Hypothalamus (tissue), 51 donors: ENCODE data around the gene FBXO10.
"Not testable (repeated sequence)": the region's sequence is repeated elsewhere in the genome, so short reads cannot be mapped to it uniquely, and the experiment has no call there.

ENCODE experiments used
- DNase-seq, 51 donors: peaks; one replicate each; lab custom pipeline; 2025; lab: John Stamatoyannopoulos, UW

FBXO10 gene

DNA sequence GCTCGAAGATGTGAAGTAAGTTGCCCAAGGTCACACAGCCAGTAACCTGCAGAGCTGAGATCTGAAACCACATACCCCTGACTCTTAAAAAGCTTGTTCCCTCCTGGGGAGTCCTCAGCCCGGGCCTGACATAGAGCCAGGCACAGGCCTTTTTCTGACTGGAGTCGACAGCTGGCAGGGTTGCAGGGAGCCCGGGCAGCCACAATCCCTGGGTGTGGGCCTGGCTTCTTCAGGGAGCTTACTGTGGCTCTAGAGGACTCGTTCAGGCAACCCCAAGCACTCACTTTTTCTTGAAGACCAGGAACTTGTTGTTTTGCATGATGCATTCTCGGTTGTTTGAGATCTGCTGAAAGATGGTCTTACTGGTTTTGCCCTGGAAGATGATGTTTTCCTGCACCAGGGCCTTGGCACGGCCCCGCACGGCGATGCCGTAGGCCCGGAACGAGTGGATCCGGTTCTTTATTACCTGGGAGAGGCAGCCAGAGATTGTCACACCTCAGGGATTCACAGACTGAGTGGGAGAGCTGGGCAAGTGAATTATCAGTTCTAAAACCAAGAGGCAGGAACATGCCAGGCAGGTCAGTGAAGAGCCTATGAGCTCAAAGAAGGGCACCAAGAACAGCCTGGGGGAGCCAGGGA lies 60.4 kb downstream of the FBXO10 start:
- DNase-seq = no peak

- DNase-seq = no peak
These were observed 61.2 kb downstream of the FBXO10 start for GRCh38 chr9:37514999-37515398.

DNA sequence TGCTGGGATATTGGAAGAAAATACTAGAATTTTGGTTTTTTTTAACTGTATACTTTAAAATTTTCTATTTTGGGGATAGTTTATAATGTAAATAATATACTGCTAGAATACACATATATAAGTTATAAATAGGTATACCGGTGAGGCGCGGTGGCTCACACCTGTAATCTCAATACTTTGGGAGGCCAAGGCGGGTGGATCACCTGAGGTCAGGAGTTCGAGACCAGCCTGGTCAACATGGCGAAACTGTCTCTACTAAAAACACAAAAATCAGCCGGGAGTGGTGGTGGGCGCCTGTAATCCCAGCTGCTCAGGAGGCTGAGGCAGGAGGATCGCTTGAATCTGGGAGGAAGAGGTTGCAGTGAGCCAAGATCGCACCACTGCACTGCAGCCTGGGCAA lies 61.8 kb downstream of the FBXO10 start:
- DNase-seq = not testable (repeated sequence)

GRCh38 chr9:37512437-37512836 lies 63.7 kb downstream of the FBXO10 start:
- peak in 1 of 51 donors; percentile 4 for DNase-seq

DNA sequence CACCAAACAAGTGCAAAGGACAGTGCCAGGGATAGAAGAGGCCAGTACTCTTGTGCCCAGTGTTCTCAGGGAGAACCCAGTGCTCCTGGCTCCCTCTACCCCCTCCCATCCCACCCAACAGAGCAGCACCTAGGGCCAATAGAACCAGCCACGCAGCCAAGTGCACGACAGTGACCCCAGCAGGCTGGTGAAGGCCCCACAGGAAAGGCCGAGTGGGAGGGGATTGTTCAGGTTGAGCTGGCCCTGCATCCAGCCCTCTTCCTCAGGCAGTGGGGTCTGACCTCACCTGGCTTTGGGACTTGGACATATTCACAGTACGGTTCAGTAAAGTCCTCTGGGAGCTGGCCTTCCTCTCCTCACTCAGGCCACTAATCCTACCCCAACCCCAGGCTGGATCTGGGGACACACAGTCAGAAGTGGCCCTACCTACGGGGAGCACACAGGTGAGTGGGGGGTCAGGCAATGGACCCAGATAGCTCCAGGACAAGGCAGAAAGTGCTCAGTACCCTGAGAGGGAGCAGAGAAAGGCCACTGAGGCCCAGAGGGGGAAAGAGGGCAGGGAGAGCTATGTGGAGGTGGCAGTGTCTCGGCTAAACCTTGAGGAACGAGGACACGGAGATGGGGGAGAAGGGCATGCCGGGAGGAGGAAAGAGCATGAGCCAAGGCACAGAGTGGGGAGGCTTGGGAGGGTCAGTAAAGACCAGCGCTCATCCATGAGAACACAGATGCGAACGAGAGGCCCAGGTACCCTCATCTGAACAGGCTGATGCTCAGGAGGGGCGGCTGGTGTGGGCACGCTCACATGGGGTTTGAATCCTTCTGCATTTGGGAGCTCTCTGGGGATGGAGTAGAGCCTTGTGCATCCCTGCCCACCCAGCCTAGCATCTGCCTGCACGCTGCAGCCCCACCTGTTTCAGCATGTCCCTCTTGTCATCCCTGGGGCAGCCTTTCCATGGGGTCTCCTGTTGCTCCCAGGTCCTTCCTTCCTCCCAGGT lies 64.9 kb downstream of the FBXO10 start:
- DNase-seq = no peak

GRCh38 chr9:37510053-37510452 lies 66.1 kb downstream of the FBXO10 start:
- not testable (repeated sequence) for DNase-seq

DNA sequence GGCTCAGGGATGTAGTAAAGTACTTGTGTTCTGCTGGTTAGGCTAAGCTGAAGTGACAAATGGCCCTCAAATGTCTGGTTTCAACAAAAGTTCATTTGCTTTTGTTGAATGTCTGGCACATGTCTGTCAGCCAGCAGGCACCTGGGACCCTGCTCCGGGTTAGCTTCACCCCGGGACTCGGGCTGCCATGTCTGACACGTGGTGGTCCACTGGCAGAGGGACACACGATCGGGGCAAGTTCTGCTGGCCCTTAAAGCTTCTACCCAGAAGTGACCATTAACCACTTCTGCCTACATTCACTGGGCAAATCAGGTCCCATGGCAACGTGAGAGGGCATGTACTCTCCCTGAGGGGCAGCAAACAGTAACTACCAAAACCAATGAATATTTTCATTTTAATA lies 66.6 kb downstream of the FBXO10 start:
- no peak for DNase-seq

DNA sequence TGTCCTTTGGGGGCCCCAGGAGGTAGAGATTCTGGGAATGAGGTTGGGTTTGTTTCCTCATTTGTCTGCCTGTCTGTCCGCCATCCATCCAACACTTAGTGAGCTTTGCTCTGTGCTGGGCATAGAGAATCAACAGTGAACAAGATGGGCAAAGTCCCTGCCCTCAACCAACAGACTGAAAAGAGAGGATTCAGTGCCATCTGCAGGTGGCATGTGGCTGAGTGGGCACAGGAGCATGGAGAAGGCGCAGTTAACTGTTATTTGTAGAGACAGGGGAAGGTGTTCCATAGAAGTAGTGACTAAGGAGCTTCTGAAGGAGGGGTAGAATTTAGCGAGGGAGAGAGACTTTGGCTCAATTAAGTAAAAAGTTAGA lies 67.4 kb downstream of the FBXO10 start:
- DNase-seq = peak in 1 of 51 donors; percentile 4

- DNase-seq = no peak
These were observed 67.9 kb downstream of the FBXO10 start for GRCh38 chr9:37508135-37508833.

GRCh38 chr9:37507566-37508134 lies 68.5 kb downstream of the FBXO10 start:
- DNase-seq = no peak

GRCh38 chr9:37504605-37505004 lies 71.6 kb downstream of the FBXO10 start:
- DNase-seq = no peak

DNA sequence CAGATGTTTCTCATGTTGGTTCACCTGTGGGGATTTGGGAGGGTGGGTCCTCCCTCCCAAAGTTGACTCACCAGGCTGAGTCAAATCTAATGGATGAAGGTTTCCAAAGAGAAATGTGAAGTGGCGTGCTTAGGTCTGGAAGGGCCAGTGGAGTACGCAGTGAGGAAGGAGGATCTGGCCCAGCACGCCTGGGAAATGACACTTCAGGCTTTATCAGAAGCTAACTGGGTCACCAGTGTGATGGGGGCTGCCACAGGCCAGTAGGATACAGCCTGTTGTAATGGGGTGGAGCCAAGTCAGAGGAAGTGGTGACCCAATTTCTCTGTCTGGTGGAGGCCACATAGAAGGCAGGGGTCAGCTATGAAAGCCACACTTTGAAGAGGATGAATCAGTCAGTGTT lies 72.4 kb downstream of the FBXO10 start:
- DNase-seq = peak in 1 of 51 donors; percentile 8

- no peak for DNase-seq
These were observed 74.1 kb downstream of the FBXO10 start for GRCh38 chr9:37501957-37502596.

DNA sequence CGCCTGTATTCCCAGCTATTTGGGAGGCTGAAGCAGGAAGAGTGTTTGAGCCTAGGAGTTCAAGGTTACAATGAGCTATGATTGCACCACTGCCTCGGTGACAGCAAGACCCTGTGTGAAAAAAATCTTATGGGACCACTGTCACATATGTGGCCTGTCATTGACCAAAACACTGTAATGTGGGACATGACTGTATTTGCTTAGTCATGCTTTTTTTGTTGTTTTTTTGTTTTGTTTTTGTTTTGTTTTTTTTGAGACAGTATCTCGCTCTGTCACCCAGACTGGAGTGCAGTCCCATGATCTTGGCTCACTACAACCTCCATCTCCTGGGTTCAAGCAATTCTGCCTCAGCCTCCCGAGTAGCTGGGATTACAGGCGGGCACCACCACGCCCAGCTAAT lies 76.9 kb downstream of the FBXO10 start:
- no peak for DNase-seq

- DNase-seq = no peak
These were observed 77.7 kb downstream of the FBXO10 start for GRCh38 chr9:37498457-37498856.

DNA sequence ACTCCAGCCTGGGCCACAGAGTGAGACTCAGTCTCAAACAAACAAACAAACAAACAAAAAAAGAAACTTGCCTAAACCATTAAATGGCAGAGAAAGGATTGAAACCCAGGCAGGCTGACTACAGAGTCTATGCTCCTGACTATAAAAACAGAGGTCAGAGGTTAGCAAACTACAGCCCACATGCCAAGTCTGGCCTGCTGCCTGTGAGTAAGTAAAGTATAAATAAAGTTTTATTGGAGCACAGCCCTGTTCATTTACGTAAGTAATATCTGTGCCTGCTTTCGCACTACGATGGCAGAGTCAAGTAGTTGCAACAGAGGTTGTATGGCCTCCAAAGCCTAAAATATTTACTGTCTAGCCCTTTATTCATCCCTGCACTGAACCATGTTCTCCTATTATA lies 78.9 kb downstream of the FBXO10 start:
- no peak for DNase-seq

GRCh38 chr9:37496020-37496419 lies 80.2 kb downstream of the FBXO10 start:
- DNase-seq = no peak

GRCh38 chr9:37495571-37495970 lies 80.6 kb downstream of the FBXO10 start:
- DNase-seq = no peak

- no peak for DNase-seq
These were observed 84.2 kb downstream of the FBXO10 start for GRCh38 chr9:37491939-37492338.
